ENCODE data around the gene ANKRD34A. TPM values are rescaled to one million over a fixed set of nuclear protein-coding genes. Genes with fewer than 3 reads are reported as not detected.

ANKRD34A gene
- total RNA-seq, 1 experiment from 2014 or later: 2.8 TPM

DNA sequence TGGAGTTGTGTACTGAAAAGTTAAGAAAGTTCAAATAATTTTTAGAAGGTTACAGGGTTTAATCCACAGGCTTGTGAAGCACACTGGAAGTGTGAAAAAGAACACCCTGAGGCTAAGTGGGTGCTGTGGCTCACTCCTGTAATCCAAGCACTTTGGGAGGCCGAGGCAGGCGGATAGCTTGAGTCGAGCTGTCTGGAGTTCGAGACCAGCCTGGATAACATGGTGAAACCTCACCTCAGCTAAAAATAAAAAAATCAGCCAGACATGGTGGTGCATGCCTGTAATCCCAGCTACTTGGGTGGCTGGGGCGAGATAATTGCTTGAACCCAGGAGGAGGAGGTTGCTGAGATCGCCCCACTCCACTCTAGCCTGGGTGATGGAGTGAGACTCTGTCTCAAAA is 22.2 kb upstream of the ANKRD34A start:
- no peaks in the 10 kb centered on the region for H3F3A ChIP-seq (ENCODE audit: low read length, unreplicated experiment)
- no peak overlapping the region for H3K9ac ChIP-seq (ENCODE audit: low read length)
- H3K4me3 ChIP-seq (ENCODE audit: low read length): no peak overlapping the region
- no peak overlapping the region for H3K4me2 ChIP-seq (ENCODE audit: low read length)
- POLR2A ChIA-PET (ENCODE audit: unreplicated experiment): no interaction called here
- H3K79me2 ChIP-seq (ENCODE audit: low read length): no peaks in the 10 kb centered on the region
- CTCF ChIA-PET: no interaction called here
- H3K4me1 ChIP-seq (ENCODE audit: insufficient read depth, low read length): peaks cover 31% of the 10 kb centered on the region
- no peaks in the 10 kb centered on the region for H3K9me3 ChIP-seq (ENCODE audit: low read length)
- no peaks in the 10 kb centered on the region for H3K9me2 ChIP-seq (replicated peaks; ENCODE audit: low read length)
- DNase-seq (no peak), ATAC-seq (no peak)
- H4K20me1 ChIP-seq (ENCODE audit: low read length): no peaks in the 10 kb centered on the region
- H2AFZ ChIP-seq (ENCODE audit: low read length): no peak overlapping the region
- TF ChIP-seq, protein P1, sequence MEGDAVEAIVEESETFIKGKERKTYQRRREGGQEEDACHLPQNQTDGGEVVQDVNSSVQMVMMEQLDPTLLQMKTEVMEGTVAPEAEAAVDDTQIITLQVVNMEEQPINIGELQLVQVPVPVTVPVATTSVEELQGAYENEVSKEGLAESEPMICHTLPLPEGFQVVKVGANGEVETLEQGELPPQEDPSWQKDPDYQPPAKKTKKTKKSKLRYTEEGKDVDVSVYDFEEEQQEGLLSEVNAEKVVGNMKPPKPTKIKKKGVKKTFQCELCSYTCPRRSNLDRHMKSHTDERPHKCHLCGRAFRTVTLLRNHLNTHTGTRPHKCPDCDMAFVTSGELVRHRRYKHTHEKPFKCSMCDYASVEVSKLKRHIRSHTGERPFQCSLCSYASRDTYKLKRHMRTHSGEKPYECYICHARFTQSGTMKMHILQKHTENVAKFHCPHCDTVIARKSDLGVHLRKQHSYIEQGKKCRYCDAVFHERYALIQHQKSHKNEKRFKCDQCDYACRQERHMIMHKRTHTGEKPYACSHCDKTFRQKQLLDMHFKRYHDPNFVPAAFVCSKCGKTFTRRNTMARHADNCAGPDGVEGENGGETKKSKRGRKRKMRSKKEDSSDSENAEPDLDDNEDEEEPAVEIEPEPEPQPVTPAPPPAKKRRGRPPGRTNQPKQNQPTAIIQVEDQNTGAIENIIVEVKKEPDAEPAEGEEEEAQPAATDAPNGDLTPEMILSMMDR (conservative IDR thresholded peaks at IDR 0.05; ENCODE audit: low read depth, low read length): no peak
- no peak for TF ChIP-seq EZH2phosphoT487 (IDR thresholded peaks at IDR 0.05; ENCODE audit: borderline replicate concordance, low read length)
- no peak for TF ChIP-seq EZH2 (IDR thresholded peaks at IDR 0.05; ENCODE audit: low read length, unreplicated experiment)
- intact Hi-C loops (cut with micrococcal nuclease): no loop called here
- H3K27me3 ChIP-seq (ENCODE audit: low read length): no peaks in the 10 kb centered on the region
- no peak overlapping the region for H3K27ac ChIP-seq (ENCODE audit: low read length)
- no peaks in the 10 kb centered on the region for H3K36me3 ChIP-seq (ENCODE audit: low read depth, low read length)
- no TSS peak for BruUV-seq (replicated peaks)

DNA sequence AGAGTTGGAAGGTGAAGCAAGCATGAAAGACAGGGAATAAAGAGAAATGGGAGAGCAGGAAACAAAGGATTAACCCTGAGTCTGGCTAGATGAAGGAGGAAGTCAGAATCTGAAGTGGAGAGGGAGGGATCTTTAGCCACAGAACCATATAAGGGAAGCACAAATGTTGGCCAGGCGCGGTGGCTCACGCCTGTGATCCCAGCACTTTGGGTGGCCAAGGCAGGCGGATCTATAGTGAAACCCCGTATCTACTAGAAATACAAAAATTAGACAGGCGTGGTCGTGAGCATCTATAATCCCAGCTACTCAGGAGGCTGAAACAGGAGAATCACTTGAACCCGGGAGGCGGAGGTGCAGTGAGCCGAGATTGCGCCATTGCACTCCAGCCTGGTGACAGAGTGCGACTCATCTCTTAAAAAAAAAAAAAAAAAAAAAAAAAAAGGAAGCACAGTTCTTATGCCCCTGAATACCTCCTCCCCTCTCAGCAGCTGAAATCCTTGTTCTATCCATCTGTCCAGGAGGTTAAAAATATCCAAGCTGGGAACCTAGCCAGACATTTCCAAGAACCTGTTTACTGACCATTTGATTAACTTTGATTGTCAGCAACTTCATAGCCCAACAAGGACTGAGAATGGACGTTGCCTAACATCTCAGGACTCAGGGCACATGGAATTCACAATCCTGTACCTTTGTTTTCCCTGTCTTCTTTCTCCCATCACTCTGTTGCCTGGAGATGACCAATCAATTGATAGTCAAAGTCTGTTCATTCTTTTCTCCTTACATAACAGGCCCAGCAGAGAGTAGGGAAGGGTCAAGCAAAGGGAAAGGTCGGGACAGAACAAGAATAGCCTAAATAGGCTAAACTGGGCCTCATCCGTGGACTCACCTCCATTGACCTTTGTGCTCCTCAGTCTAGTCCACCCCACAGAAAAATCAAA is 21.4 kb upstream of the ANKRD34A start:
- Histone ChIP-seq H3K9me2 (replicated peaks; ENCODE audit: low read length) (no peaks in the 10 kb centered on the region), H3K9ac (ENCODE audit: low read length) (no peak overlapping the region), H3K36me3 (ENCODE audit: low read depth, low read length) (no peaks in the 10 kb centered on the region), H2AFZ (ENCODE audit: low read length) (peak overlapping the region; percentile 67), H3K4me3 (ENCODE audit: low read length) (no peak overlapping the region), H4K20me1 (ENCODE audit: low read length) (no peaks in the 10 kb centered on the region), H3K79me2 (ENCODE audit: low read length) (no peaks in the 10 kb centered on the region), H3K4me2 (ENCODE audit: low read length) (peak overlapping the region; percentile 66), H3F3A (ENCODE audit: low read length, unreplicated experiment) (no peaks in the 10 kb centered on the region), H3K27ac (ENCODE audit: low read length) (peak overlapping the region; percentile 17), H3K4me1 (ENCODE audit: insufficient read depth, low read length) (peaks cover 31% of the 10 kb centered on the region), H3K27me3 (ENCODE audit: low read length) (no peaks in the 10 kb centered on the region), H3K9me3 (ENCODE audit: low read length) (no peaks in the 10 kb centered on the region)
- peak; percentile 87 for DNase-seq
- peak; percentile 63 for ATAC-seq
- POLR2A ChIA-PET (ENCODE audit: unreplicated experiment): no interaction called here
- CTCF ChIA-PET: no interaction called here
- no TSS peak for BruUV-seq (replicated peaks)
- no peak for TF ChIP-seq EZH2 (IDR thresholded peaks at IDR 0.05; ENCODE audit: low read length, unreplicated experiment)
- TF ChIP-seq, protein P1 (conservative IDR thresholded peaks at IDR 0.05; ENCODE audit: low read depth, low read length): no peak
- no peak for TF ChIP-seq EZH2phosphoT487 (IDR thresholded peaks at IDR 0.05; ENCODE audit: borderline replicate concordance, low read length)
- intact Hi-C loops (cut with micrococcal nuclease): no loop called here

DNA sequence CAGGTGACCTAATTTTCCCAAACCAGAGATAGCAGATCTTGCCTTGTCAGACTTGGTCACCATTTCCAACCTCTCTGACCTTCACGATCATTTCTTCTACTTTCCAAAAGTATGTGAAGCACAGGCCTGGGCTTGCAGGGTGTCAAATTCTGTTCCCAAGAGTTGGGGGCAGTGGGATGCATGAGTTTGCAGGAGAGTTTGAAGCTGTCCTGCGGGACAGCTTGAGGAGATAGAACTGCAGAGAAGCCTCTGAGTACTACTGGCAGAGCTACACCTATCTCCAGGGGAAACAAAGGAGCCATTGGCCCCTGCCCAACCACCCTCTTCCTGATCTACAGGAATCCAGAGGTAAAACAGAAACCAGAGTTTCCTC is 20.7 kb upstream of the ANKRD34A start:
- Histone ChIP-seq H3K36me3 (ENCODE audit: low read depth, low read length) (no peaks in the 10 kb centered on the region), H3K27me3 (ENCODE audit: low read length) (no peaks in the 10 kb centered on the region), H3K9me2 (replicated peaks; ENCODE audit: low read length) (no peaks in the 10 kb centered on the region), H3K4me2 (ENCODE audit: low read length) (peak overlapping the region; percentile 66), H3K9ac (ENCODE audit: low read length) (no peak overlapping the region), H3K79me2 (ENCODE audit: low read length) (no peaks in the 10 kb centered on the region), H3K4me3 (ENCODE audit: low read length) (no peak overlapping the region), H2AFZ (ENCODE audit: low read length) (peak overlapping the region; percentile 67; the same call in 1 of the 2 replicates), H3K4me1 (ENCODE audit: insufficient read depth, low read length) (peaks cover 38% of the 10 kb centered on the region), H3K27ac (ENCODE audit: low read length) (peak overlapping the region; percentile 17), H4K20me1 (ENCODE audit: low read length) (no peaks in the 10 kb centered on the region), H3F3A (ENCODE audit: low read length, unreplicated experiment) (no peaks in the 10 kb centered on the region), H3K9me3 (ENCODE audit: low read length) (no peaks in the 10 kb centered on the region)
- ATAC-seq (no peak), DNase-seq (no peak)
- BruUV-seq (replicated peaks): no TSS peak
- POLR2A ChIA-PET (ENCODE audit: unreplicated experiment): no interaction called here
- no peak for TF ChIP-seq EZH2 (IDR thresholded peaks at IDR 0.05; ENCODE audit: low read length, unreplicated experiment)
- TF ChIP-seq, protein P1 (conservative IDR thresholded peaks at IDR 0.05; ENCODE audit: low read depth, low read length): no peak
- TF ChIP-seq EZH2phosphoT487 (IDR thresholded peaks at IDR 0.05; ENCODE audit: borderline replicate concordance, low read length): no peak
- intact Hi-C loops (cut with micrococcal nuclease): no loop called here
- CTCF ChIA-PET: no interaction called here
